GM19452 (cell line): ENCODE data around the gene MYH6.
"Not testable (repeated sequence)": the region's sequence is repeated elsewhere in the genome, so short reads cannot be mapped to it uniquely, and the experiment has no call there.

Source experiments
- ATAC-seq: cut with Tn5 transposase; IDR thresholded peaks from one replicate; pipeline ENCODE4 v1.9.1; 2021; ENCODE audit not compliant: unreplicated experiment

The MYH6 gene

DNA sequence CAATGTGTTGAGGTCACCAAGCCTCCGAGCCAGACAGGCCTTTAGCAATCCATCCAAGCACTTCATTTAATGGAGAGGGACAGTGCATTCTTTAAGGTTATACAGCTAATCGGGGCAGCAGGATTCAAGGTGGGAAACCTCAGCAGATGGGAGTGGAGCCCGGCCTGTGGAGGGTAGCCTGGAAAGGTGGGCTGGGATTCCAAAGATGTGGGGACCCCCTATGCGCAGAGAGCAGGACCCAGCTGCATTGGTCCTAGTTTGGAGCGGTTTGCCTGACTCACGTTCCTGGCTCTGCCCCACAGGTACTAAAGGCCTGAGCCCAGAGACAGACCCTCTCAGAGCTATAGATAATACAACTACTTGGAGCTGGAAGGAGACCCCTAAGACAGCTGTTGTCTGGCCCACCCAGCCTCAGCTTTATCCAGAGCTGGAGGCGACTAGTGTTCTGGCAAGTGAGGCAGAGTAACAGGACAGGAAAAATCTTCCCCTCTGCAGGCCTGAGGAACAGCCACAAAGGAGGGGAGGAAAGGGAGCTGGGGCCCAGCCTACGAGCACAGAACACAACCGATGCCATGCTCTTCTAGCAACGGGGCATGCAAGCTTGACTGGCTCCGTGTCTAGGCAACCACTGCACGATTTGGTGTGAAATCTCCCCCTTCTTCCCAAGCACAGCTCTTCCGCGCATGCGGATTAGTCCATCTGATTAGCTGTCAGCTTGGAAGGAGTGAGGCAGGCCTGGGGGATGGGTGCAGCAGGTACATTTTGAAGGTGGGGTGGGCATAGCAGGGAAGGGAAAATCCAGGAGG is 28.5 kb upstream of the MYH6 start:
- ATAC-seq: no peak

GRCh38 chr14:23435543-23436326 is 27.7 kb upstream of the MYH6 start, which contains the start of gene MYH7:
Gene MYH7 (minus strand): TSS chr14:23435660. CDS start chr14:23433732, 1,928 bp downstream.
- ATAC-seq: no peak

- ATAC-seq: no peak
Observed at GRCh38 chr14:23434488-23435222, 26.6 kb upstream of the MYH6 start.

DNA sequence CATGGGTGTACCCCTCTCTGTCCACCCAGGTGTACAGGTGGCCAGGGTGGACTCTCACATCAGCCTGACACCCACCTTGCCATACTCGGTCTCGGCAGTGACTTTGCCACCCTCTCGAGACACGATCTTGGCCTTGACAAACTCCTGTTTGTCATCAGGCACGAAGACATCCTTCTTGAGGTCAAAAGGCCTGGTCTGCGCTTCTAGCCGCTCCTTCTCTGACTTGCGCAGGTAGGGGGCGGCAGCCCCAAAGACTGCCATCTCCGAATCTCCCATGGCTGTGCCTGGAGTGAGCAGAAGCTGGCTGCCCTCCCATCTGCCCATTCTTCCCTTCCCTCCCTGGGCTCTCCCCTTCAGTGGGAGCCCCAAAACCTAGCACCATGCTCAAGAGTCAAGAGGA is 25.4 kb upstream of the MYH6 start:
- ATAC-seq: no peak

DNA sequence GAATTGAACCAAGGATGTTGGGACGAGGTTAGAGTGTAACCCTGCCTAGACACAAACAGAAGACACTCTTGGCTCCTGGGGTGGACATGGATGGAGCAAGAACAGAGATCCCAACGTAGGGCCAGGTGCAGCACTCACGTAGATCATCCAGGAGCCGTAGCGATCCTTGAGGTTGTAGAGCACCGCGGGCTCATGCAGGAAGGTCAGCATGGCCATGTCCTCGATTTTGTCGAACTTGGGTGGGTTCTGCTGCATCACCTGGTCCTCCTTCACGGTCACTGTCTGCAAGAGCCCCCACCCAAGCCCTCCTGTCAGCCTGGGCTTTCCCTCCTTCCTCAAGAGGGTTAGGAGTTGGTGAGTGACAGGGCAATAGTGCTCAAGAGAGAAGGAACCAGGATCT is 24.9 kb upstream of the MYH6 start:
- no peak for ATAC-seq

DNA sequence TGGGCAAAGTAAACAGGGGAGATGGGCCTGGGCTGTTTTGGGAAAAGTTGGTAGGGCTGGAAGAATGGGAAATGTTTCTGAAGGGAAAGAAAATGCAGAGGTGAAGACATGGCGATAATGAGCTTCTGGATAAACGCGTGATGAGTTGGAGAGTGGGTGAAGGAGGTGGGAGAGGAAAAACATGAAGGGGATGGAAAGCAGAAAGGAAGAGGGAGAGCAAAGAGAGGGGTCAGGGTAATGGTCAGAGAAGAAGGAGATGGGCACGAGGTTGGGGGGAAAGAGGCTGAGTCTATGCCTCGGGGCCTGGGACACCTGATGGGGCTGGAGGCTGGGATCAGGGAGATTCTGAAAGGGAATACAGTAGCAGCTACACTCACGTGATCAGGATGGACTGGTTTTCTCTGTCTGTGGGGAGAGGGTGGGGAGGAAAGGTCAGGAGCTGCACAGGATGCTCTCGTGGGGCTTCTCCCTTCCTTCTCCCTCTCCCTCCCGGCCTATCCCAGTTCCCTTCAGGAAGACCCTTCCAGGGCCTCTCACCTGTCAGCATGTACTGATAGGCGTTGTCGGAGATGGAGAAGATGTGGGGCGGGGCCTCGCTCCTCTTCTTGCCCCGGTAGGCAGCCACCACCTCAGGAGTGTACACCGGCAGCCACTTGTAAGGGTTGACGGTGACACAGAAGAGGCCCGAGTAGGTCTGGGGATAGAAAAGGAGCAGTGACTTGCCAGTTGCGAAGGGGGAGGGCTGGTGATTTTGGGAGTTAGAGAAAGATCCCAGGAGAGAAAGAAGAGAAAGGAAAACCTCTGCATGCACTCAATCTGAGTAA is 24.2 kb upstream of the MYH6 start:
- ATAC-seq: no peak

- no peak for ATAC-seq
Observed at GRCh38 chr14:23431486-23431885, 23.4 kb upstream of the MYH6 start.

DNA sequence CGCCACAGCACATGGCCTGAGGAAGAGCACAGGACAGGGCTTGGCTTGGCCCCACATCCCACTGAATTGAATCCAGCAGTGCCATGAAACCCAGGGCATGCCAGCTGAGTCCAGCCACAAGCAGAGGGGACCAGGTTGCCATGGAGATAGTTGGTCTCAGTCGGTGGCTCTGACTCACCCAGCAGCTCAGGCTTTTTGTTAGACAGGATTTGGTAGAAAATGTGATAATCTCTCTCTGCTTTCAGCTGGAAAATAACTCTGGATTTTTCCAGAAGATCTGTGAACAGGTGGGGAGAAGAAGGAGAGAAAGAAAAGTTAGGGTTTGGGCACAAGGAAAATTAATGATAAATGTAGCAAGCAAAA is 22.6 kb upstream of the MYH6 start:
- no peak for ATAC-seq

- no peak for ATAC-seq
Observed at GRCh38 chr14:23430016-23430722, 22.1 kb upstream of the MYH6 start.

GRCh38 chr14:23428686-23429495 is 20.8 kb upstream of the MYH6 start:
- no peak for ATAC-seq

DNA sequence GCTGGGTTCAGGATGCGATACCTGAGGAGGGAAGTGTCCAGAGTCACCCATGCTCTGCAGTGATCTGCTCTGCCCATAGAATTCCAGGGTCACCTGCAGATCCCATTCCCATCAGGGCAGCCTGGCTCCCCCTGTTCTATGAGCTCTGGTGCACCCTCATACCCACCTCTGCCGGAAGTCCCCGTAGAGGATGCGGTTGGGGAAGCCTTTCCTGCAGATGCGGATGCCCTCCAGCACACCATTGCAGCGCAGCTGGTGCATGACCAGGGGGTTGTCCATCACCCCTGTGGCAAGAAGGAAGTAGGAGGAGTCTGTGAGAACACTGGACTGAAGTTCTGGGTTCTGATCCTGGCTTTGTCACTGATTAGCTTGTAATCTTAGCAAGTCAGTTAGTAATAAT is 17.7 kb upstream of the MYH6 start:
- ATAC-seq: not testable (repeated sequence)

DNA sequence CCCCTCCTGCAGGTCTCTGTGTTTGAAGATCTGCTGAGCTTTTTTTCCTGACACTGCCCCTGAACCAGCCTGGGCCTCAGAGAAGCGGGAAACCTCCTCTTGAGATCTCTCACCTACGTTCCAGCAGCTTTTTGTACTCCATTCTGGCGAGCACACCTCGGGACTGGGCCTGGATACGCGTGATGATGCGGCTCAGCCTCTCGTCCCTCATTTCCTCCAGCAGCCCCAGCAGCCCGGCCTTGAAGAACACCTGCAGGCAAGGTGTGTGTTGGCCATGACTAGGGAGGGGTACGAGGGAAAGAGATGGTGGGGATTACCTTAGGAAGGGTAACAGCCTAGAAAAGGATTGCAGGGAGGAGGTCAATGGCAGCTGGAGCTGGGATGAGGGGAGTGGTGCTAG is 17.1 kb upstream of the MYH6 start:
- ATAC-seq: no peak

- no peak for ATAC-seq
Observed at GRCh38 chr14:23423657-23424056, 15.6 kb upstream of the MYH6 start.

DNA sequence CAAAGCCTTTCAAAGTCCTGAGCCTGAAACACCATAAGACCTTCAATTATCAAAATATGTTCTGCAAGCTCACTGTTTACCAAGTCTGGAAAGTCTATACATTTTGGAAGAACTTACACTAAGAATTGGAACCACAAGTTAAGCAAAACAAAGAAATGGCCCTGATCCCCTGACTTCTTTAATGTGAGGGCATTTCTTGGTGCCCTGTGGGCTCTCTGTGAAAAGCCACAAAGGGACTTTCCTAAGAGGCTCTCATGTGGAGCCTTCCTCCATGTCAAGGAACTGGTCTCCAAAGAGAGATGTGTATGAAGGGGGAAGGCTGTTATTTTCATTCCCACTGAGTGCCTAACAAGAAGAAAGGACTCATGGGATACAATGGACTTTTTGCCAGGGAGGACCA is 13.5 kb upstream of the MYH6 start:
- ATAC-seq: no peak

GRCh38 chr14:23419646-23420045 is 11.6 kb upstream of the MYH6 start:
- ATAC-seq: not testable (repeated sequence)

DNA sequence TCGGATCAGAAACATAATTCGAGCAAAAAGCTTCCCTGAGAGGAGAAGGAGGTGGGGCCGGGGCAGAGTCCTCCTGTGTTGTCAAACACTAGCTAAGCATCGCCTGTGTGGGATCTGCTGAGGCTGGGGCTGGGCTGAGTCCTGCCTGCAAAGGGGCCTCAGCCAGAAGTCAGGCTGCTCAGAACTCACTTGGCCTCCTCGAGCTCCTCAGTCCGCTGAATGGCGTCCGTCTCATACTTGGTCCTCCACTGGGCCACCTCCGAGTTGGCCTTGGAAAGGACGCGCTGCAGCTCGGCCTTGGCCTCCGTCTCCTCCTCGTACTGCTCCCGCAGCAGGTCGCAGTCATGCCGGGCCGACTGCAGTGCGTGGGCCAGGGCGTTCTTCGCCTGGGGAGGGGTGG is 9.9 kb upstream of the MYH6 start:
- no peak for ATAC-seq

GRCh38 chr14:23417269-23417668 is 9.2 kb upstream of the MYH6 start:
- ATAC-seq: not testable (repeated sequence)

DNA sequence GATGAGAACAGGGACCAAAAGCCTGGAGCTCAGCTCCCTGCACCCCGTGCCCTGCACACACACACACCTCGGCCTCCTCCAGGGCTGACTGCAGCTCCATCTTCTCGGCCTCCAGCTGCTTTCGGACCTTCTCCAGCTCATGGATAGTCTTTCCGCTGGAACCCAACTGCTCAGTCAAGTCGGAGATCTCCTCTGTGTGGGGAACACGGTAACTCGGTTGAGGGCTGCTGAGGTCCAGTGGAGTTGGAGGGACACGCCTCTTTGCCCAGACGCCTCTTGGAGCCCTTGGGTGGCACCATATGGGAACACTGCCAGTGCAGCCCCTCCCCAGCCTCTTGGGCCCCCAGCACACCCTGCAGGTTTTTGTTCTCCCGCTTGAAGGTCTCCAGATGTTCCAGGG is 8.7 kb upstream of the MYH6 start:
- no peak for ATAC-seq
